ENCODE results near the gene TARBP1.
"Not testable (repeated sequence)": the region's sequence is repeated elsewhere in the genome, so short reads cannot be mapped to it uniquely, and the experiment has no call there.

Gene TARBP1

GRCh38 chr1:234381699-234382555, 97.1 kb downstream of the TARBP1 start:
- no peak for DNase-seq

GRCh38 chr1:234379591-234380109, 99.3 kb downstream of the TARBP1 start:
- DNase-seq, result not testable (repeated sequence)

GRCh38 chr1:234375672-234376071, 103.3 kb downstream of the TARBP1 start:
- DNase-seq, result no peak

- no peak for DNase-seq
Measured at GRCh38 chr1:234373959-234374254, 105.1 kb downstream of the TARBP1 start.

GRCh38 chr1:234373064-234373958, 105.7 kb downstream of the TARBP1 start, which contains the start of gene COA6:
COA6 (plus strand) TSS chr1:234373456; CDS start chr1:234373467, 11 bp downstream.
- DNase-seq, result peak; percentile 83

GRCh38 chr1:234372011-234372757, 106.8 kb downstream of the TARBP1 start:
- DNase-seq, result no peak

- DNase-seq, result no peak
Measured at GRCh38 chr1:234371414-234371813, 107.6 kb downstream of the TARBP1 start.

GRCh38 chr1:234369784-234370183, 109.2 kb downstream of the TARBP1 start:
- DNase-seq, result no peak

- no peak for DNase-seq
Measured at GRCh38 chr1:234369033-234369430, 109.9 kb downstream of the TARBP1 start.

GRCh38 chr1:234368320-234369032, 110.5 kb downstream of the TARBP1 start:
- DNase-seq, result no peak

GRCh38 chr1:234362558-234362957, 116.4 kb downstream of the TARBP1 start:
- DNase-seq, result no peak

- no peak for DNase-seq
Measured at GRCh38 chr1:234361102-234361603, 117.8 kb downstream of the TARBP1 start.

- DNase-seq, result no peak
Measured at GRCh38 chr1:234357831-234358230, 121.1 kb downstream of the TARBP1 start.

- DNase-seq, result not testable (repeated sequence)
Measured at GRCh38 chr1:234356615-234357269, 122.2 kb downstream of the TARBP1 start.

- DNase-seq, result no peak
Measured at GRCh38 chr1:234355782-234356510, 123.0 kb downstream of the TARBP1 start.

- DNase-seq, result no peak
Measured at GRCh38 chr1:234348964-234349363, 130.0 kb downstream of the TARBP1 start.

- no peak for DNase-seq
Measured at GRCh38 chr1:234345237-234345636, 133.7 kb downstream of the TARBP1 start.

- no peak for DNase-seq
Measured at GRCh38 chr1:234342774-234343173, 136.2 kb downstream of the TARBP1 start.

Data from NCI-H2029 treated with DMSO at 0.1 percent for 48 hours (cell line).